PFSK-1 (cell line): ENCODE measurements around the gene MGAT4A.

ENCODE experiments used
- FOXP2 ChIP-seq: optimal IDR thresholded peaks from 2 replicates; pipeline ENCODE3; 2011; ENCODE audit warnings: borderline replicate concordance, control low read depth, inconsistent platforms; ENCODE audit not compliant: insufficient read depth; ENCODE audit errors: extremely low read length, extremely low read depth
- POLR2AphosphoS5 ChIP-seq: IDR thresholded peaks from 2 replicates; pipeline ENCODE4 v1.6.1; 2012; ENCODE audit warnings: low read depth, mild to moderate bottlenecking, control low read depth, low read length, moderate library complexity
- REST ChIP-seq, 2 experiments: IDR thresholded peaks; 2 replicates each; pipeline versions ENCODE4 v1.6.1 to v1.8.0; 2011 to 2012; ENCODE audit warnings: low read depth in 2 of 2, low read length in 2 of 2, control low read depth in 1 of 2, inconsistent platforms in 1 of 2, mild to moderate bottlenecking in 1 of 2, moderate library complexity in 1 of 2; ENCODE audit not compliant: insufficient read depth in 1 of 2
- SIN3A ChIP-seq: IDR thresholded peaks from 2 replicates; pipeline ENCODE4 v1.6.1; 2012; ENCODE audit warnings: mild to moderate bottlenecking, low read length, moderate library complexity, borderline replicate concordance; ENCODE audit not compliant: insufficient read depth
- TAF1 ChIP-seq: IDR thresholded peaks from 2 replicates; pipeline ENCODE4 v1.6.1; 2012; ENCODE audit warnings: low read length, control low read depth, borderline replicate concordance; ENCODE audit not compliant: insufficient read depth

MGAT4A gene

GRCh38 chr2:98643496-98644100 is 87.3 kb downstream of the MGAT4A start:
- TF ChIP-seq SIN3A: no peak
- TF ChIP-seq POLR2AphosphoS5: no peak
- TF ChIP-seq REST (IDR thresholded peaks at IDR 0.05; ENCODE audit: insufficient read depth in 1 of 2, low read depth in 2 of 2, low read length in 2 of 2): no peak
- no peak for TF ChIP-seq TAF1
- TF ChIP-seq FOXP2: no peak

GRCh38 chr2:98637401-98638147 is 93.4 kb downstream of the MGAT4A start:
- TF ChIP-seq SIN3A: no peak
- no peak for TF ChIP-seq POLR2AphosphoS5
- TF ChIP-seq FOXP2: no peak
- no peak for TF ChIP-seq TAF1
- no peak for TF ChIP-seq REST (IDR thresholded peaks at IDR 0.05; ENCODE audit: insufficient read depth in 1 of 2, low read depth in 2 of 2, low read length in 2 of 2)

DNA sequence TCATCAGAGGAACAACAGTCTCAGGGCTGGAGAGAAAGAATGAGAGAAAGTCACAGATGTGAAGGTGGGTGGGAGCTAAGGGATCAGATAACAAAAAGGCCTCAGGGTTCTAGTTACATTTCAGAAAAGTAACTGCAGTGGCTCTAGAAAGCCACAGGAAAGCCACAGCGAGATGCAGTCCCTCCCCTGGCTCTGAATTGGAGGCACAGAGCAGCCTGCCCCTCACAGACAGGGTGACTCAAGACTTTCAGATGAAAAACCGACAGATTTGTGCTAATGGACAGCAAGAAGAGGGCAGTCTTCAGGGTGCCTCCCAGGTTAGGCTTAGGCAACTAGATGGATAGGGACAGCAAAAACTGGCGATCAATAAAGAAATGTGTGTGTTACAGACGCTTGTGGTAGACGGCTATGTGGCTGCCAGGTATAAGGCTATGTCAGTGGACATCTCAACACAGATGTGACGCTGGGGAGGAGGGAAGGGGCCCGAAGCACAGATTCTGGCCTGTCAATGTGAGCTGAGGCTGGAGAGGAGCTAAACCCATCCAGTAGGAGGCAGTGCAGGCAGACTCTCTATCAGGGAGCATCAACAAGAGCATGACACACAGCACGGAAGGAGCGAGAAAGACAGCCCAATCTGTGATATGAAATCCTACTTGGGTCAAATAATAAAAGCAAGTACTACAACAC is 96.4 kb downstream of the MGAT4A start:
- TF ChIP-seq POLR2AphosphoS5 (no peak), REST (IDR thresholded peaks at IDR 0.05; ENCODE audit: insufficient read depth in 1 of 2, low read depth in 2 of 2, low read length in 2 of 2) (no peak), SIN3A (no peak), TAF1 (no peak), FOXP2 (no peak)

DNA sequence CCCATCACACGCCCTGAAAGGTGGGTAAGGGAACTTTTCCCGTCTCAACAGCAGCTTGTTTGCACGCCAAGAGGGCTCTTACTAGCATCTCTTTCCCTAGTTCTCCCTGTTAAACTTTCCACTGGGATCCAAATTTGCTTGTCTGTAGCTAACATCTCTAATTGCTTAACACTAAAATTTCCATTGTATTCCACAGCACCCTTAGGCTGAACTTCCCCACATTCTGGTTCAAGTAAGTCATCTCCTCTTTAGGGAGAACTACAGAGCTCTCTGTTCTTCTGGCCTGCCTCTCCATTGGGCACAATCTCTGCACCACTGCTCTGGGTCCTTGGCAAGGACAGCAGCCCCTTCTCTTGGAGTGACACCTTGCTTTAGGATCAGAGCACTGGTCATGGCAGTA is 98.6 kb downstream of the MGAT4A start:
- no peak for TF ChIP-seq SIN3A
- no peak for TF ChIP-seq FOXP2
- no peak for TF ChIP-seq POLR2AphosphoS5
- no peak for TF ChIP-seq TAF1
- no peak for TF ChIP-seq REST (IDR thresholded peaks at IDR 0.05; ENCODE audit: insufficient read depth in 1 of 2, low read depth in 2 of 2, low read length in 2 of 2)
